CD4-positive, alpha-beta T cell (primary cell): Measurements from ENCODE around the gene CEP72. TPM values are rescaled to one million over a fixed set of nuclear protein-coding genes. Genes with fewer than 3 reads are reported as not detected.

Source experiments
- ATAC-seq: fragments of 200-7000 bp; cut with Tn5 transposase; one replicate; pipeline ENCODE4 v1.10.0; 2022; ENCODE audit warnings: mild to moderate bottlenecking; ENCODE audit not compliant: poor library complexity
- CTCF ChIA-PET: fragments of 350-600 bp; sonication (Branson Sonifier 250); formaldehyde crosslinking; loops from one replicate; lab custom pipeline; 2021; ENCODE audit warnings: antibody characterized with exemption, inconsistent platforms; lab: Charles Lee
- POLR2A ChIA-PET: fragments of 350-600 bp; sonication (Branson Sonifier 250); formaldehyde crosslinking; loops from one replicate; lab custom pipeline; 2021; ENCODE audit warnings: antibody characterized with exemption, inconsistent platforms; lab: Charles Lee
- DNase-seq, 14 experiments: peaks; one replicate each; pipeline ENCODE4 v3.0.0-alpha.2; 2013 to 2020; ENCODE audit warnings: mixed read lengths in 2 of 14
- H3K27ac ChIP-seq, 2 donors: one replicate each; pipeline versions ENCODE4 v1.5.1 to v1.7.0; 2013; ENCODE audit warnings: low read length in 2 of 2, low read depth in 1 of 2, mild to moderate bottlenecking in 1 of 2
- H3K27me3 ChIP-seq, 2 experiments: 1 replicate in 1 of 2; 2 replicates in 1 of 2; pipeline versions ENCODE4 v1.6.1 to v1.7.0; 2013; ENCODE audit warnings: low read length in 2 of 2, control low read depth in 1 of 2, mild to moderate bottlenecking in 1 of 2, moderate library complexity in 1 of 2; ENCODE audit not compliant: insufficient read depth in 2 of 2, control insufficient read depth in 1 of 2
- H3K36me3 ChIP-seq: one replicate; pipeline ENCODE4 v1.6.1; 2013; ENCODE audit warnings: low read length, control low read depth; ENCODE audit not compliant: insufficient read depth
- H3K4me1 ChIP-seq: one replicate; pipeline ENCODE4 v1.6.1; 2013; ENCODE audit warnings: low read length, control low read depth; ENCODE audit not compliant: insufficient read depth
- H3K4me3 ChIP-seq: one replicate; pipeline ENCODE4 v1.5.1; 2013; ENCODE audit warnings: mild to moderate bottlenecking, low read length, moderate library complexity
- H3K9me3 ChIP-seq, 2 experiments: 1 replicate in 1 of 2; 2 replicates in 1 of 2; pipeline versions ENCODE4 v1.6.1 to v1.7.0; 2013; ENCODE audit warnings: low read length in 2 of 2, mild to moderate bottlenecking in 2 of 2, control low read depth in 1 of 2, moderate library complexity in 1 of 2; ENCODE audit not compliant: control insufficient read depth in 1 of 2, insufficient read depth in 1 of 2
- H3K27ac Mint-ChIP-seq: one replicate; pipeline ENCODE4 v1.8.0; 2020; ENCODE audit warnings: mixed read lengths
- H3K27me3 Mint-ChIP-seq: one replicate; pipeline ENCODE4 v1.8.0; 2021; ENCODE audit warnings: mixed read lengths
- H3K36me3 Mint-ChIP-seq: one replicate; pipeline ENCODE4 v1.8.0; 2021; ENCODE audit warnings: low read depth, mixed read lengths
- H3K4me1 Mint-ChIP-seq: one replicate; pipeline ENCODE4 v1.8.0; 2021; ENCODE audit warnings: low read depth, mixed read lengths
- H3K4me3 Mint-ChIP-seq: one replicate; pipeline ENCODE4 v1.8.0; 2020; ENCODE audit warnings: mild to moderate bottlenecking, mixed read lengths
- H3K9me3 Mint-ChIP-seq: one replicate; pipeline ENCODE4 v1.8.0; 2020; ENCODE audit warnings: mixed read lengths
- CTCF ChIP-seq: fragments of 200-600 bp; IDR thresholded peaks from one replicate; pipeline ENCODE4 v1.8.0; 2022; ENCODE audit warnings: antibody characterized with exemption, mild to moderate bottlenecking
- intact Hi-C, 2 experiments: fragments of 100-400 bp; cut with DNase I in 1 of 2; cut with micrococcal nuclease in 1 of 2; formaldehyde crosslinking; loops; one replicate each; pipeline versions ENCODE4 v1.15.1 to v1.9.0; 2023 to 2025; cut with DNase I, micrococcal nuclease
- total RNA-seq, 174 experiments: library from RNA in 2 of 174; stranded (reverse) in 2 of 174; gene quantifications; one replicate each; pipeline ENCODE4 v1.2.3 and lab custom pipeline; 2021 to 2026

CEP72 gene
- total RNA-seq, 2 experiments from 2014 or later: 7.6 to 8.0 TPM

- no peak for TF ChIP-seq CTCF
- peaks cover 5% of the 10 kb centered on the region for H3K4me1 ChIP-seq
- H3K27me3 Mint-ChIP-seq: peaks cover 32% of the 10 kb centered on the region
- no peak overlapping the region for H3K4me3 Mint-ChIP-seq
- no peaks in the 10 kb centered on the region for H3K36me3 Mint-ChIP-seq
- no peak overlapping the region for H3K27ac ChIP-seq
- H3K27ac Mint-ChIP-seq: no peak overlapping the region
- H3K4me1 Mint-ChIP-seq: peaks cover 10% of the 10 kb centered on the region
- ATAC-seq (no peak), DNase-seq (peak in 1 of 14 experiments; percentile 24)
- H3K9me3 Mint-ChIP-seq: no peaks in the 10 kb centered on the region
- intact Hi-C loops: no loop called here
- H3K27me3 ChIP-seq: peaks cover 2 to 8% of the 10 kb centered on the region in 2 experiments
- no peaks in the 10 kb centered on the region for H3K36me3 ChIP-seq
- H3K4me3 ChIP-seq: no peak overlapping the region
- CTCF ChIA-PET: no interaction called here
- H3K9me3 ChIP-seq: no peaks in the 10 kb centered on the region
- POLR2A ChIA-PET: no interaction called here
Observed at GRCh38 chr5:601771-602465, 10.2 kb upstream of the CEP72 start.

DNA sequence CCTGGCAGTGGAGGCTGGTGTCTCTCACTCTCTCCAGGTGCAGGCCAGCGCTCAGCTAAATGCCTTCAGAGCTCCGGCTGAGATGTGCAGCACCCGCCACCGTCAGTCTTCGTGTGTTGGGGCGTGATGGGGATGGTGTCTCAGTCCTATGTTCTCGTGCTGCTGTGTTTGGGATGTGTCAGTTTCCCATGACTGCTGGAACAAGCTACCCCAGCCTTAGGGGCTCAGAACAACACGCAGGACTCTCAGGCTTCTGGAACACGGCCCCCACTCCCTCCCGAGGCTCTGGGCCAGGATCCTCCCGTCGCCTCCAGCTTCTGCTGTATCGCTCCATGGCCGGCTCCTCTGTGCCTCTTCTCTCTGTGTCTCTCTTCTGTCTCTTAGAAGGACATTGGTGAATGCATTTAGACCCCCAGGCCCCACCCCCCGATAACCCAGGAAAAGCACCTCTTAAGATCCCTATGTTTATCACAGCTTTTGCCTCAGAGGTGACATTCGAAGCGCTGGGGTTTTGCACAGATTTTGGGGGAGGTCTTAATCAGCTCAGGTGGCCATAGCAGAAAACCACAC is 9.6 kb upstream of the CEP72 start:
- H3K9me3 Mint-ChIP-seq: no peaks in the 10 kb centered on the region
- intact Hi-C loops: no loop called here
- H3K27ac ChIP-seq: no peak overlapping the region
- POLR2A ChIA-PET: no interaction called here
- peaks cover 15% of the 10 kb centered on the region for H3K4me1 Mint-ChIP-seq
- DNase-seq (peak in 1 of 14 experiments; percentile 23), ATAC-seq (no peak)
- H3K27ac Mint-ChIP-seq: no peak overlapping the region
- CTCF ChIA-PET: no interaction called here
- no peaks in the 10 kb centered on the region for H3K36me3 Mint-ChIP-seq
- TF ChIP-seq CTCF: no peak
- peaks cover 2 to 8% of the 10 kb centered on the region in 2 experiments for H3K27me3 ChIP-seq
- H3K36me3 ChIP-seq: no peaks in the 10 kb centered on the region
- no peak overlapping the region for H3K4me3 ChIP-seq
- H3K4me3 Mint-ChIP-seq: no peak overlapping the region
- H3K27me3 Mint-ChIP-seq: peaks cover 34% of the 10 kb centered on the region
- H3K4me1 ChIP-seq: peaks cover 5% of the 10 kb centered on the region
- H3K9me3 ChIP-seq: no peaks in the 10 kb centered on the region

- ATAC-seq (no peak), DNase-seq (peak in 1 of 14 experiments; percentile 22)
- Mint-ChIP-seq H3K4me3 (no peak overlapping the region), H3K9me3 (no peaks in the 10 kb centered on the region), H3K27ac (no peak overlapping the region), H3K4me1 (peaks cover 15% of the 10 kb centered on the region), H3K36me3 (no peaks in the 10 kb centered on the region), H3K27me3 (peaks cover 31% of the 10 kb centered on the region)
- ChIA-PET POLR2A (no interaction called here), CTCF (no interaction called here)
- TF ChIP-seq CTCF: no peak
- intact Hi-C loops: no loop called here
- Histone ChIP-seq H3K27me3 (peaks cover 2 to 8% of the 10 kb centered on the region in 2 experiments), H3K9me3 (no peaks in the 10 kb centered on the region), H3K4me3 (no peak overlapping the region), H3K4me1 (peaks cover 5% of the 10 kb centered on the region), H3K27ac (no peak overlapping the region), H3K36me3 (no peaks in the 10 kb centered on the region)
Observed at GRCh38 chr5:603081-603998, 8.8 kb upstream of the CEP72 start.
